Neutrophil (primary cell): ENCODE data around the gene WDR90.

Source experiments
- H3K27ac ChIP-seq: fragments of 200-600 bp; sonication (generic); 2 replicates; pipeline ENCODE4 v1.5.1; 2016; ENCODE audit warnings: mild to moderate bottlenecking, moderate library complexity
- H3K27me3 ChIP-seq: fragments of 200-600 bp; sonication (generic); 2 replicates; pipeline ENCODE4 v1.6.0; 2016; ENCODE audit warnings: mild to moderate bottlenecking
- H3K36me3 ChIP-seq: fragments of 200-600 bp; sonication (generic); 2 replicates; pipeline ENCODE4 v1.5.1; 2017
- H3K4me1 ChIP-seq, 2 experiments: fragments of 200-600 bp in 1 of 2; sonication (generic) in 1 of 2; 1 replicate in 1 of 2; 2 replicates in 1 of 2; pipeline versions ENCODE4 v1.5.1 to v1.6.1; 2013 to 2016; ENCODE audit warnings: low read depth in 1 of 2, low read length in 1 of 2, mild to moderate bottlenecking in 1 of 2, moderate library complexity in 1 of 2; ENCODE audit not compliant: control insufficient read depth in 1 of 2, insufficient read depth in 1 of 2
- H3K4me3 ChIP-seq, 2 experiments: fragments of 200-600 bp in 1 of 2; sonication (generic) in 1 of 2; 1 replicate in 1 of 2; 2 replicates in 1 of 2; pipeline ENCODE4 v1.5.1; 2013 to 2016; ENCODE audit warnings: low read depth in 1 of 2, low read length in 1 of 2, mild to moderate bottlenecking in 1 of 2, moderate library complexity in 1 of 2
- H3K9me3 ChIP-seq: fragments of 200-600 bp; sonication (generic); 2 replicates; pipeline ENCODE4 v1.5.1; 2016
- TF ChIP-seq, protein P1 (sequence below): fragments of 200-600 bp; sonication (generic); IDR thresholded peaks from 2 replicates; pipeline ENCODE4 v1.5.1; 2016; ENCODE audit warnings: antibody characterized with exemption

Gene WDR90

DNA sequence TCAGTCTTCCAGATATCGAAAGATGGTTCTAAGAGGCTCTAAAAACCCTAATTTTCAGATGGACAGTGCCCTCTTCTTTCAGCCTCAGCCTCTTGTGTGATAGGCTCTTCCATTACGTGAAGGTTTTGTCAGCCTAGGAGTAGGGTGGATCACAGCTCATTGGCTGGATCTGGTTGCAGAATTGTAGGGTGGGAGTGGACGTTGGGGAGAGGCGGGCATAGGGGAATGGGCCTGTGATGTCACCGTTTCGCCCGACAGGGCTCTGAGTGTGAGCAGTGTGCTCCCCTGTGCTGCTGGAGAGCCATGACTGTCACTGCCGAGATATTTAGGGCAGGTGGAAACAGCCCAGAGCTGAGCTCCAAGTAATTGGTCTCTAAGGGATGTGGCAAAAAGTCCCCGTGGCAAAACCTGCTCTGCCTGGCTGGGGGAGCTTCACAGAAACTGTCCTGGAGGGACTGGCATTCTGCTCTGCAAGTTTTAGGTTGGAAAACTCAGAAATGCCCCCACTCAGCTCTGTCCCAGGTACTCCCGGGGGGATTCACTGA lies 24.6 kb upstream of the WDR90 start:
- Histone ChIP-seq H3K4me1 (no peaks in the 10 kb centered on the region), H3K4me3 (no peak overlapping the region), H3K27ac (no peak overlapping the region), H3K9me3 (no peaks in the 10 kb centered on the region), H3K27me3 (no peaks in the 10 kb centered on the region), H3K36me3 (peaks cover 78% of the 10 kb centered on the region)
- TF ChIP-seq, protein P1, sequence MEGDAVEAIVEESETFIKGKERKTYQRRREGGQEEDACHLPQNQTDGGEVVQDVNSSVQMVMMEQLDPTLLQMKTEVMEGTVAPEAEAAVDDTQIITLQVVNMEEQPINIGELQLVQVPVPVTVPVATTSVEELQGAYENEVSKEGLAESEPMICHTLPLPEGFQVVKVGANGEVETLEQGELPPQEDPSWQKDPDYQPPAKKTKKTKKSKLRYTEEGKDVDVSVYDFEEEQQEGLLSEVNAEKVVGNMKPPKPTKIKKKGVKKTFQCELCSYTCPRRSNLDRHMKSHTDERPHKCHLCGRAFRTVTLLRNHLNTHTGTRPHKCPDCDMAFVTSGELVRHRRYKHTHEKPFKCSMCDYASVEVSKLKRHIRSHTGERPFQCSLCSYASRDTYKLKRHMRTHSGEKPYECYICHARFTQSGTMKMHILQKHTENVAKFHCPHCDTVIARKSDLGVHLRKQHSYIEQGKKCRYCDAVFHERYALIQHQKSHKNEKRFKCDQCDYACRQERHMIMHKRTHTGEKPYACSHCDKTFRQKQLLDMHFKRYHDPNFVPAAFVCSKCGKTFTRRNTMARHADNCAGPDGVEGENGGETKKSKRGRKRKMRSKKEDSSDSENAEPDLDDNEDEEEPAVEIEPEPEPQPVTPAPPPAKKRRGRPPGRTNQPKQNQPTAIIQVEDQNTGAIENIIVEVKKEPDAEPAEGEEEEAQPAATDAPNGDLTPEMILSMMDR: no peak

DNA sequence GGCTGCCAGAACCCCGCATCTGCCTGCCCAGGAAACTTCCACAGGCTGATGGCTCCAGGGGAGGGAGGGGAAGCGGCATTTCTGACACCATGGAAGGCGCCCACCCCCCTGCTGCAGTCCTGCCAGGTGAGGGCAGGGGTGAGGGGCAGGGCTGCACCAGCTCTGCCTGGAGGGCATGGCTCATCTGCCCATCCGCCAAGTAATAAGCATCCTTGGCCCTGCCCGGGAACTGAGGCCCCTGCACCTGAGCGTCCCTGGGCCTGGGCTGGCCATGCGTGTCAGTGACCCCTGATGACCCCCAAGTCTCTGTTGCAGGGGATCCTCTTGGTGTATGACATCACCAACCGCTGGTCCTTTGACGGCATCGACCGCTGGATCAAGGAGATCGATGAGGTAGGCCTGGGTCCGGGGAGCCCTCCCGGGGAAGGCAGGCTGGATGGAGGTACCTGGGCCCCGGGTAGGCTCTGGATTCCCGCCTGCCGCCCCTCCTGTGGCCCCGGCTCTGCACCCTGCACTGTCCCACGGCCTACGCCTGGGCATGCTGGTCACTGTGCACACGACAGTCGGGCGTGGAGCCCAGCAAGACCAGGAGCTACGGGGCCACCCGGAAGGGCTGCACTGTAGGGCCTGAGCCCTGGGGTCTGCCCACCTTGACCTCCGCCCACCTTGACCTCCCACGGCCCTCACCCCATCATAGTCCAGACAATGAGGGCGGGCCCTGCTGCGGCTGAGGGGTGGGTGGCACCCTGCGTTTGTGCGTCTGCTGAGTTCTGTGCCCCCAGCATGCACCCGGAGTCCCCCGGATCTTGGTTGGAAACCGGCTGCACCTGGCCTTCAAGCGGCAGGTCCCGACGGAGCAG lies 23.8 kb upstream of the WDR90 start:
- TF ChIP-seq, protein P1: no peak
- peaks cover 5% of the 10 kb centered on the region for H3K27me3 ChIP-seq
- peaks cover 72% of the 10 kb centered on the region for H3K36me3 ChIP-seq
- H3K4me1 ChIP-seq: no peaks in the 10 kb centered on the region
- no peak overlapping the region for H3K27ac ChIP-seq
- no peaks in the 10 kb centered on the region for H3K9me3 ChIP-seq
- H3K4me3 ChIP-seq: no peak overlapping the region

DNA sequence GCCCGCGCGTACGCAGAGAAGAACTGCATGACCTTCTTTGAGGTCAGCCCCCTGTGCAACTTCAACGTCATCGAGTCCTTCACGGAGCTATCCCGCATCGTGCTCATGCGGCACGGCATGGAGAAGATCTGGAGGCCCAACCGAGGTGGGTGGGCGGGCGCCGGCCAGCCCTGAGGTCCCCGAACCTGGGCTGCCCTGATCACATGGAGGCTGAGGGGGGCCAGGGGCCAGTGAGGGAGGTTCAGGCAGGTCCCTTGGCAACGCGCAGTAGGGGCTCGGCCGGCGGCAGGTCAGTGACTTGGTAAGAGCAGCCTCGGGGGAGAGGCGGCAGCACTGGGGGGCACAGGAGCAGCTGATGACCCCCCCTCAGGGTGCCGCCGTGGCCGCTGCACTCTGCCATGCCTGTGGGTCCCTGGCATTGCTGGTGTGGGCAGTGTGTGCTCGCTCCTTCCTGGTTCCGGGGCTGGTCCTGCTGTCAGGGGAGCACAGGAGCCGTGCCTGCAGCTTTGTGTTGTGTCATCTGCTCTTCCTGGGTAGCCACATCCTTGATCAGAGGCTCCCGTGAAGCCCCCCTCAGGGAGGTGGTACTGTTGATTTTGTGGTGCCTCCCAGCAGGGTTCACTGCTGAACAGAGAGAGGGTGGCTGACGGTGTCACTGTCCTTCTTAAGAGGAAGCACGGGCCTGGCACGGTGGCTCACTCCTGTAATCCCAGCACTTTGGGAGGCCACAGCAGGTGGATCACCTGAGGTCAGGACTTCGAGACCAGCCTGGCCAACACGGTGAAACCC lies 23.0 kb upstream of the WDR90 start:
- H3K9me3 ChIP-seq: no peaks in the 10 kb centered on the region
- no peaks in the 10 kb centered on the region for H3K4me1 ChIP-seq
- no peak overlapping the region for H3K4me3 ChIP-seq
- H3K27ac ChIP-seq: no peak overlapping the region
- H3K36me3 ChIP-seq: peaks cover 64% of the 10 kb centered on the region
- TF ChIP-seq, protein P1: no peak
- peaks cover 13% of the 10 kb centered on the region for H3K27me3 ChIP-seq

DNA sequence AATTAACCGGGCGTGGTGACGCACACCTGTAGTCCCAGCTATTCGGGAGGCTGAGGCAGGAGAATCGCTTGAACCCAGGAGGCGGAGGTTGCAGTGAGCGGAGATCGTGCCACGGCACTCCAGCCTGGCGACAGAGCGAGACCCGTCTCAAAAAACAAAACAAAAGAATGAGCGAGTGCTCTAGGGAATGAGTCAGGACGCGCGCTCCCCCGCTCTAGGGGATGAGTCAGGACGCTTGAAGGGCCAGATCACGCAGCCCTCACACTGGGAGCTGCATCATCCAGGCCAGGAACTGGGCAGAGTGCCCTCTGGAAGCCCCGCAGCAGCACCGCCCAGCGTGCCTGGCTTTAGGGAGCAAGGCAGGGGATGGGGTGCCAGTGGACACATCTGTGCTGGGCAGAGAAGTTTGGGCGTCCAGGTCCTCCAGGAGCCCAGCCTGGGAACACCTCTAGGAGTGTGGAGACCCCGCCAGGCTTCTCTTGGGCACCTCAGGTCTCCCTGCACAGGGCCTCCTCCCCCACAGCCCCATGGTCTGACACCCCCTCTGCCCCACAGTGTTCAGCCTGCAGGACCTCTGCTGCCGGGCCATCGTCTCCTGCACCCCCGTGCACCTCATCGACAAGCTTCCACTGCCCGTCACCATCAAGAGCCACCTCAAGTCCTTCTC lies 22.2 kb upstream of the WDR90 start:
- no peaks in the 10 kb centered on the region for H3K4me1 ChIP-seq

More for the DNA sequence above, 22.2 kb upstream of the WDR90 start:
- H3K4me3 ChIP-seq: no peak overlapping the region
- H3K27ac ChIP-seq: no peak overlapping the region
- H3K9me3 ChIP-seq: no peaks in the 10 kb centered on the region
- peaks cover 56% of the 10 kb centered on the region for H3K36me3 ChIP-seq
- H3K27me3 ChIP-seq: peaks cover 21% of the 10 kb centered on the region
- TF ChIP-seq, protein P1: no peak
